ENCODE measurements around the gene SH2D3C. TPM values are rescaled to one million over a fixed set of nuclear protein-coding genes. Genes with fewer than 3 reads are reported as not detected.

Gene SH2D3C
- total RNA-seq, 2 donors from 2014 or later, result 59.5 to 65.8 TPM

DNA sequence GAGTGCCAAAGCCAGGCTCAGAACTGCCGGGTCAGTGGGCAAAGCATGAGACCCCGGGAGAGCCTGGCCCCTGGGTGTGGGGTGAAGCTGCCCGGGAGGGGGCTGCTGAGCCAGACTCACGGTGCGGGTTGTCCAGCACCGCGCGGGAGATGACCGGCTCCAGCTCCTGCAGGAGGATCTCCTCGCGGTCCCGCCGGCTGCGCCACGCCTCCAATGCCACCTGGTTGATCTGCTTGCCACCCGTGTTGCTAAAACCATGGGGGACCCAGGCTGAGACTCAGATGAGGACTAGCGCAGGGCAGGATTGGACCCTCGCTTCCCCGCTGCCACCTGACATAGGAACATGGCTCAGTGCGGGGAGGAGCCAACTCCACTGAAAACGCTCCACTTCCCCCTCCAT, 46.0 kb downstream of the SH2D3C start:
- Mint-ChIP-seq H3K9me3 (no peaks in the 10 kb centered on the region), H3K36me3 (ENCODE audit: insufficient read depth in 2 of 2) (no peaks in the 10 kb centered on the region), H3K4me1 (ENCODE audit: low read depth) (peaks cover 10% of the 10 kb centered on the region), H3K27ac (peak overlapping the region; percentile 78), H3K4me3 (no peak overlapping the region), H3K27me3 (ENCODE audit: low read depth) (no peaks in the 10 kb centered on the region)
- no peak for ATAC-seq (replicated peaks in 1 of 2)
- DNase-seq, result no peak

DNA sequence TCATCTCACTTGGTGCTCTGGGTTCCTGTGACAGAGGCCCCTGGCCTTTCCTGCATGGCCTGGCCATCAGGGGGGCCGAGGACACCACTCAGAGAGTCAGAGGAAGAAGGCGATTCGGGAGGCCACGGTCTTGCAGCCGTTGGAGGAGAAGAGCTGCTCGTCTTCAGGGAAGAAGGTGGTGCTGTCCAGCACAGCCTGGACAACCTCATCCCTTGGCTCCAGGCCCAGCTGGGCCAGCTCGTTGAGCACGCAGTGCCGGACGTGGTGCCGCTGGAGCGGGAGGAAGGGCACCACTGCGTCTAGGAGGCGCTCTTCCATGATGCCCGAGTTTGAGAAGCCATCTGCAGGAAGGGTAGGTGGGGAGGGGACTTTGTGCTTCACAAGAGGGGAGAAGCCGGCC, 46.5 kb downstream of the SH2D3C start:
- Mint-ChIP-seq H3K9me3 (no peaks in the 10 kb centered on the region), H3K4me1 (ENCODE audit: low read depth) (peaks cover 10% of the 10 kb centered on the region), H3K4me3 (no peak overlapping the region), H3K27ac (no peak overlapping the region), H3K27me3 (ENCODE audit: low read depth) (no peaks in the 10 kb centered on the region), H3K36me3 (ENCODE audit: insufficient read depth in 2 of 2) (no peaks in the 10 kb centered on the region)
- ATAC-seq (replicated peaks in 1 of 2), result no peak
- DNase-seq, result no peak

DNA sequence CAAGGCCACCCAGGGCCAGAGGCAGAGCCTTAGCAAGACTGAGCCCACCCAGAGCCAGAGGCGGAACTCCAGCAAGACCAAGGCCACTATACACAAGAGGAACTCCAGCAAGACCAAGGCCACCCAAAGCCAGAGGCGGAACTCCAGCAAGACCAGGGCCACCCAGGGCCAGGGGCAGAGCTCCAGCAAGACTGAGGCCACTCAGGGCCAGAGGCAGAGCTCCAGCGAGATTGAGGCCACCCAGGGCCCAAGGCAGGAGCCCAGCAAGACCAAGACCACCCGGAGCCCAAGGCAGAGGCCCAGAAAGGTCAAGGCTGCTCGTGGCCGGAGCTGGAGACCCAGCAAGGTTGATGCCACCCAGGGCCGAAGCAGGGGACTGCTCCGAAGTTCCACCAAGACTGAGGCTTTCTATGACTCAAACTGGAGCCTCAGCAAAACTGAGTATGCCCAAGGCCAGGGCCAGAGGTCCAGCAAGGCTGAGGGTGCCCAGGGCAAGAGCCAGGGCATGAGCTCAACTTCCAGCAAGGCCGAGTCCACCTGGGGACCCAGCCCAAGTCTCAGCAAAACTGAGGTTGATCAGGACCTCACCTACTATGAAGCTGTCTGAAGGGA, 47.6 kb downstream of the SH2D3C start:
- Mint-ChIP-seq H3K4me3 (no peak overlapping the region), H3K36me3 (ENCODE audit: insufficient read depth in 2 of 2) (no peaks in the 10 kb centered on the region), H3K4me1 (ENCODE audit: low read depth) (peaks cover 10% of the 10 kb centered on the region), H3K27me3 (ENCODE audit: low read depth) (no peaks in the 10 kb centered on the region), H3K9me3 (no peaks in the 10 kb centered on the region), H3K27ac (no peak overlapping the region)
- DNase-seq, result no peak
- ATAC-seq (replicated peaks in 1 of 2), result no peak

DNA sequence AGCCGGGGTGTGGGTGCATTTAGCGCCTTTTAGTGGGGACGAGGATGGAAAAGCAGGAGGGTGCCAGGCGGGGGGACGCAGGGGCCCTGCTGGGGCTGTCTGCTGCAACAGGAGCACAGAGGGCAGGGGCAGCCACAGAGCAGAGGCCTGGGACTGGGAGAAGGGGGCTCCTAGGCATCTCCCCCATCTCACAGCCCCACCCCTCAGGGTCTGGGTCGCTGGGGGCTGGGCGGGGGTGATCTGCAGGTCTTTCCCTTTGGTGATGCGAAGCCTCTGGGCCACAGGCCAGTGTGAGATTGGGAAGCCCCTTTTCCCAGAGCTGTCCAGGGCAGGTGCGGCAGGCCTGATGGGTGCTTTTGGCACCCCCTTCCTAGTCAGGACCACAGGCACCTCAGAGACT, 48.2 kb downstream of the SH2D3C start:
- peaks cover 10% of the 10 kb centered on the region for H3K4me1 Mint-ChIP-seq (ENCODE audit: low read depth)
- DNase-seq (no peak), ATAC-seq (replicated peaks in 1 of 2) (no peak)
- H3K27me3 Mint-ChIP-seq (ENCODE audit: low read depth), result no peaks in the 10 kb centered on the region
- H3K4me3 Mint-ChIP-seq, result no peak overlapping the region
- H3K27ac Mint-ChIP-seq, result no peak overlapping the region
- H3K9me3 Mint-ChIP-seq, result no peaks in the 10 kb centered on the region
- no peaks in the 10 kb centered on the region for H3K36me3 Mint-ChIP-seq (ENCODE audit: insufficient read depth in 2 of 2)

DNA sequence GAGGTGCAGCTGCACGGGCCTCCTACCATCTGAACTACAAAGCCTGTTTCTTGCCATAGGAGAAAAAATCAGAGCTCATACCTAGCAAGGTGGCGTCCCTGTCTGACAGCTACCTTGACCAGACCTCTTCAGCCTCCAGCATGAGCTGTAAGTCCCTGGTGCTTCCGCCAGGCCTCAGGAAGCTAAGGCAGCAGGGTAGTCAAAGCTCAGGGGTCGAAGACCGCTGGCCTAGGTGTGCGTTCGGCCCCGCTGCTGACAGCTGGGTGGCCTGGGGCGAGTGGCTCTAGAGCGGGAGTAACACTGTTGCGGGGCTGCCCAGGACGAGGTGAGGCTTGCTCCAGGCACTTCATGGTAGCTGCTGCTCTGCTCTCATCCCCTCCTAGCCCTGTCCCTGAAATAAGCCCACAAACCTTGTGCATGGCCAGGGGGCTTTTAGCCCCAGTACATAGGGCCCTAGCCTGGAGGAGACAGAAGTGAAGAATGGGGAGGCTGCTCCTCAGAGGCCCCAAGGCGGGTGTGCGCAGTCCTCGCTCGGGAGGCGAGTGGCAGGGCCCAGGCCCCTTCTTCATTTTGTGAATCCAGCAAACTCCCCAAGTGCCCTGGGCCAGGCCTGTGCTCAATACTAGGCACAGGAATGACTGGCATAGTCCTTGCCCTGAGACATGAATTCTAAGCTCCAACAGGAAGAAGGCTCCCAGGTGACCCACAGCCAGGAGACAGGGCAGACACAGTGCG, 48.8 kb downstream of the SH2D3C start:
- H3K4me1 Mint-ChIP-seq (ENCODE audit: low read depth), result peaks cover 10% of the 10 kb centered on the region
- no peak overlapping the region for H3K4me3 Mint-ChIP-seq
- no peak overlapping the region for H3K27ac Mint-ChIP-seq
- DNase-seq (no peak), ATAC-seq (replicated peaks in 1 of 2) (no peak)
- H3K9me3 Mint-ChIP-seq, result no peaks in the 10 kb centered on the region
- H3K36me3 Mint-ChIP-seq (ENCODE audit: insufficient read depth in 2 of 2), result no peaks in the 10 kb centered on the region
- H3K27me3 Mint-ChIP-seq (ENCODE audit: low read depth), result no peaks in the 10 kb centered on the region

DNA sequence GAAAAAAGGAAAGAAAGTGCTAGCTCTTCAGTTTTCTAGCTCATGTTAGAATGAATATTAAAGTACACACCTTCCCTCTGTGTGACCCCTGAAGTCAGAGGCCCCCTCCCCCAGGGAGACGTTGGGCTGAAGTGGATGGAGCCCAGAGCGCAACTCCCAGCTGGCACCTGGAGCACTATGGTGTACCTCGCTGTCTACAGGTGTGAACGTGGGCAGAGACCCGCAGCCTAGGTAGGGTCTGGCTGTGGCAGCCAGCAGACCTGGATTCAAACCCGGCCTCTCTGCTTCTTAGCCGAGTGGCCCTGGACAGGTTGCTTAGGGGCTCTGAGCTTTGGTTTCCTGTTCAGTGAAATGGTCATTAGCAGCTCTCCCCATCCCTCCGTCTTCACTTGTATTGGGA, 49.7 kb downstream of the SH2D3C start:
- Mint-ChIP-seq H3K36me3 (ENCODE audit: insufficient read depth in 2 of 2) (no peaks in the 10 kb centered on the region), H3K4me3 (no peak overlapping the region), H3K27me3 (ENCODE audit: low read depth) (no peaks in the 10 kb centered on the region), H3K4me1 (ENCODE audit: low read depth) (peaks cover 3% of the 10 kb centered on the region), H3K27ac (no peak overlapping the region), H3K9me3 (no peaks in the 10 kb centered on the region)
- no peak for ATAC-seq (replicated peaks in 1 of 2)
- DNase-seq, result no peak

DNA sequence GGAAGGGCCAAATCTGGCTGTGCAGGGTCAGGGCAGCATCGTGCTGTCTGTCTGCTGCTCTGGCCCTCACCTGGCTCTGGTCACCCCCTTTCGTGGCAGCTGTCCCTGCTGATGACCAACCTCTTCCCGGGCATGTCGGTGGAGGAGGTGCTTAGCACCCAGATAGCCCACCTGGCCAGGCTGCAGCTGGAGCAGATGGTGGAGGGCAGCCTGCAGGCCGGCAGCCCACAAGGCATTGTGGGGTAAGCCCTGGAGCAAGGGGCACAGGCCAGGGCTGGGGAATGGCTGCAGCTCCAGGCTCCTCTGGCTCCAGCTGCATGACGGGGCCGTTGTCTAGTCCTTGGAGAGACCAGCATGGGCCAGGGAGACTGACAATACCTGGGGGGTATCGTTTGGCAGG, 51.6 kb downstream of the SH2D3C start:
- Mint-ChIP-seq H3K27me3 (ENCODE audit: low read depth) (no peaks in the 10 kb centered on the region), H3K4me1 (ENCODE audit: low read depth) (no peaks in the 10 kb centered on the region), H3K9me3 (no peaks in the 10 kb centered on the region), H3K27ac (no peak overlapping the region), H3K4me3 (no peak overlapping the region), H3K36me3 (ENCODE audit: insufficient read depth in 2 of 2) (no peaks in the 10 kb centered on the region)
- no peak for DNase-seq
- no peak for ATAC-seq (replicated peaks in 1 of 2)

DNA sequence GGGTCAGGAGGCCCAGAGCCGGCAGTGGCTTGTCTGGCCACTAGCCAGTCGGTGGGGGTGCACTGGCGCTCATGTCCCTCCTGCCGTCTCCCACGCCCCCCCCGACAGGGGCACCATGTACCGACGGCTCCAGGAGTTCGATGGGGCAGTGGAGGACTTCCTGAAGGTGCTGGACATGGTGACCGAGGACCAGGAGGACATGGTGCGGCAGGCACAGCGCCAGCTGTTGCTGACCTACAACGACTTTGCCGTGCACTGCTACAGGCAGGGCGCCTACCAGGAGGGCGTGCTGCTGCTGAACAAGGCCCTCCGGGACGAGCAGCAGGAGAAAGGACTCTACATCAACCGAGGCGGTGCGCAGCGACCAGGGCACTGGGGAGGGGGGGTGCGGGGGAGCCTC, 54.5 kb downstream of the SH2D3C start:
- no peak for ATAC-seq (replicated peaks in 1 of 2)
- Mint-ChIP-seq H3K36me3 (ENCODE audit: insufficient read depth in 2 of 2) (no peaks in the 10 kb centered on the region), H3K4me1 (ENCODE audit: low read depth) (peaks cover 11% of the 10 kb centered on the region), H3K27ac (no peak overlapping the region), H3K4me3 (no peak overlapping the region), H3K27me3 (ENCODE audit: low read depth) (no peaks in the 10 kb centered on the region), H3K9me3 (no peaks in the 10 kb centered on the region)
- no peak for DNase-seq

DNA sequence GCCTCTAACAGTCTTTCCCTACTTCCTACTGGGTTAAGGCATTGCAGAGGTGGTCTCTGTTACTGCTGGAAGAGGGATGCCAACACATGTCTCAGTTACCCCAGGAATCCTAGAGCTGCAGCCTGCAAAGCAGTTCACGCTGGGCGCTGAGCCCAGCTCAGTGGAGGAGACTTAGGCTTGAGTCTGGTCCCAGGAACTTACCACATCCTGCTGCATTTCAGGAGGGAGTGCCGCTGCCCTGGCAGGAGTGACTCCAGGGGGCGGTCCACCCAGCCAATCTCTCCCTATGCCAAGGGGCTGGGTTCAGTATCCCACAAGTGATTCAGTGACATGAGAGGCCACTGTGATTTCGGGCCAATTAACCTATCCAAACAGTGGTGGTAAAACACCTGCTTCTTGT, 55.0 kb downstream of the SH2D3C start:
- DNase-seq (no peak), ATAC-seq (replicated peaks in 1 of 2) (no peak)
- H3K4me3 Mint-ChIP-seq, result no peak overlapping the region
- no peaks in the 10 kb centered on the region for H3K27me3 Mint-ChIP-seq (ENCODE audit: low read depth)
- peaks cover 12% of the 10 kb centered on the region for H3K4me1 Mint-ChIP-seq (ENCODE audit: low read depth)
- no peaks in the 10 kb centered on the region for H3K36me3 Mint-ChIP-seq (ENCODE audit: insufficient read depth in 2 of 2)
- H3K9me3 Mint-ChIP-seq, result no peaks in the 10 kb centered on the region
- H3K27ac Mint-ChIP-seq, result no peak overlapping the region

DNA sequence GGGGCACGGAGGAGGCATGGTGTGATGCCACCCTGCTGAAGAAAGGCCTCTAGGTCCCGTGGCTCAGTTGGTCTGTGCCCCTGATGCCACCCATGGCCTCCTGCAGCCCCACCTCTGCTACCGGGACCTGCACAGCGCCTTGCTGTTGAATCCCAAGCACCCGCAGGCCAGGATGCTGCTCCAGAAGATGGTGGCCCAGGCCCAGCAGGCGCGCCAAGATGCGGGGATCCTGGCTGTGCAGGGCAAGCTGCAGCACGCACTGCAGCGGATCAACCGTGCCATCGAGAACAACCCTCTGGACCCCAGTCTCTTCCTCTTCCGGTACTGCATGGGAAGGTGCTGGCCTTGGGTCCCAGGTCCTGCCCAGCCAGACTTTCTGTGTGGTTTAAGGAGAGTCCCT, 55.5 kb downstream of the SH2D3C start:
- H3K9me3 Mint-ChIP-seq, result no peaks in the 10 kb centered on the region
- H3K4me1 Mint-ChIP-seq (ENCODE audit: low read depth), result peaks cover 12% of the 10 kb centered on the region
- H3K36me3 Mint-ChIP-seq (ENCODE audit: insufficient read depth in 2 of 2), result no peaks in the 10 kb centered on the region
- no peak for DNase-seq
- no peak overlapping the region for H3K4me3 Mint-ChIP-seq
- no peaks in the 10 kb centered on the region for H3K27me3 Mint-ChIP-seq (ENCODE audit: low read depth)
- no peak for ATAC-seq (replicated peaks in 1 of 2)
- H3K27ac Mint-ChIP-seq, result no peak overlapping the region

DNA sequence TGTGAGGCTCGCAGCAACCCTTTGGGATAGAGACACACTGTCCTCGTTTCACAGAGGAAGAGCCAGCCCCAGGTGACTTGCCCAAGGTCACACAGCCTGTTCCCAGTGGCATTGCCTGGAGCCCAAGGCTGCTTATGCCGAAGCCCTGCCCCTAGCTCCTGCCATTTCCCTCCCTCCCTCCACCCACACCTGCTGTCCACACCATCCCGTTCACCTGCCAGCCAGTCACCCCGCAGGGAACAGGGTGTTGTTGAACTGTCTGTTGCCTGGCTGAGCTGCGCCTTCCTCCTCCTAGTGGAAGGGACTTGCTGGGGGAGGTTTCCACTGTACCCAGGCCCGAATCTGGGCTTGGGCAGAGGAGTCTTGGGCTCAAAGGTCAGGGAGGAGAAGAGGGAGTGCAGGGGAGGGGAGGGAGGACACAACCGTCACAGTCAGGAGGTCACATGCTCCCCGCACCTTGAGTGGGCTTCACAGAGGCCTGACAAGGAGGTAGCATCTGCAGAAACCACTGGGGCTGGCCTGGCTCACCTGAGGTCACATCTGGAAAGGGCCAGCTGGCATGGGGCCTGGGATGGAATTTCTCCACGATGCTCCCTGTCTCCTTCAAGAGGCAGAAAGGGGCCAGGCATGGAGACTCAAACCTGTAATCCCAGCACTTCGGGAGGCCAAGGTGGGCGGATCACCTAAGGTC, 56.3 kb downstream of the SH2D3C start:
- peaks cover 12% of the 10 kb centered on the region for H3K4me1 Mint-ChIP-seq (ENCODE audit: low read depth)
- H3K27me3 Mint-ChIP-seq (ENCODE audit: low read depth), result no peaks in the 10 kb centered on the region
- no peaks in the 10 kb centered on the region for H3K9me3 Mint-ChIP-seq
- H3K4me3 Mint-ChIP-seq, result no peak overlapping the region
- ATAC-seq (replicated peaks in 1 of 2) (no peak), DNase-seq (no peak)
- H3K36me3 Mint-ChIP-seq (ENCODE audit: insufficient read depth in 2 of 2), result no peaks in the 10 kb centered on the region
- no peak overlapping the region for H3K27ac Mint-ChIP-seq

DNA sequence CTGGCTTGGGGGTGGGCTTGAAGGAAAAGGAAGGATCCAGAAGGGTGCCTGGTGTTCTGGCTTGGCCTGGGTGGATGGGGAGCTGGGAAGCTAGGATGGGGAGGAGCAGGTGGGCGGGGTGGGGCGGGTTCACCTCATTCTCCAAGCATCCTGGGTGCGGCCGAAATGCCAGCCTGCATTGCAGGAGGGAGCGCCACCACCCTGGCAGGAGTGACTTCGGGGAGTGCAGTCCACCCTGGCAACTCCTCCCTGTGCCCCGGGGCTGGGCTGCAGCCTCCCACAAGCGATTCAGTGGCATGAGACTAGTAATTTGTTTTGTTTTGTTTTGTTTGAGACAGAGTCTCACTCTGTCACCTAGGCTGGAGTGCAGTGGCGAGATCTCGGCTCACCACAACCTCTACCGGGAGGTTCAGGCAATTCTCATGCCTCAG, 57.1 kb downstream of the SH2D3C start:
- Mint-ChIP-seq H3K27ac (peak overlapping the region; percentile 91), H3K27me3 (ENCODE audit: low read depth) (no peaks in the 10 kb centered on the region), H3K4me1 (ENCODE audit: low read depth) (peaks cover 12% of the 10 kb centered on the region), H3K9me3 (no peaks in the 10 kb centered on the region), H3K4me3 (peak overlapping the region in 1 of 2 donors; percentile 73), H3K36me3 (ENCODE audit: insufficient read depth in 2 of 2) (no peaks in the 10 kb centered on the region)
- DNase-seq (no peak), ATAC-seq (replicated peaks in 1 of 2) (peak in 1 of 2 donors; percentile 39)

DNA sequence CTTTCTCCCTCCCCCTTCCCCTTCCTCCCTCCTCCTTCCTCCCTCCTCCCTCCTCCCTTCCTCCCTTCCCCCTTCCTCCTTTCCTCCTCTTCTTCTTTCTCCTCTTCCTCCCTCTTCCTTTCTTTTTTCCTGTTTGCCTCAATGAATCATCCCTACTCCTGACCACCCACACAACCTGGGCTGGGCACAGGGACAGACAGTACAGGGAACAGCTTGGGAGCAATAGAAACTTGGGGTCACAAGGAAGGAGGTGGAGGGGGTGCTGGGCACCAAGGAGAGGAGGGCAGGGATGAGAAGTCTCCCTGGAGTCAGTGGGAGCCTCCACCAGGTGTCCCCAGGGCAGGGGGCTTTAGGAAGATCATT, 57.6 kb downstream of the SH2D3C start:
- Mint-ChIP-seq H3K27ac (peak overlapping the region; percentile 91), H3K4me1 (ENCODE audit: low read depth) (peaks cover 18% of the 10 kb centered on the region), H3K36me3 (ENCODE audit: insufficient read depth in 2 of 2) (no peaks in the 10 kb centered on the region), H3K4me3 (peak overlapping the region in 1 of 2 donors; percentile 73), H3K27me3 (ENCODE audit: low read depth) (no peaks in the 10 kb centered on the region), H3K9me3 (no peaks in the 10 kb centered on the region)
- no peak for DNase-seq
- ATAC-seq (replicated peaks in 1 of 2), result no peak

All from activated T-cell treated with anti-CD3 and anti-CD28 coated beads, Interleukin-2, amount 50 U/mL, for 72 hours (primary cell).